H9 (cell line): ENCODE data around the gene OTOGL. TPM values are rescaled to one million over a fixed set of nuclear protein-coding genes. Genes with fewer than 3 reads are reported as not detected.

Source experiments
- DNase-seq: peaks from one replicate; pipeline ENCODE4 v3.0.0-alpha.2; 2017
- H2AFZ ChIP-seq: one replicate; pipeline ENCODE4 v1.6.1; 2013; ENCODE audit warnings: mild to moderate bottlenecking, low read length, control low read depth, moderate library complexity
- H2AK5ac ChIP-seq: 2 replicates; pipeline ENCODE4 v1.6.1; 2013; ENCODE audit warnings: low read length, control low read depth, mixed read lengths; ENCODE audit not compliant: insufficient read length
- H2BK120ac ChIP-seq: one replicate; pipeline ENCODE4 v1.6.1; 2013; ENCODE audit warnings: low read depth, mild to moderate bottlenecking, low read length, control low read depth, inconsistent platforms; ENCODE audit not compliant: poor library complexity, severe bottlenecking
- H2BK12ac ChIP-seq: 2 replicates; pipeline ENCODE4 v1.6.1; 2013; ENCODE audit warnings: low read length, control low read depth, mixed read lengths, low read depth; ENCODE audit not compliant: insufficient read length
- H2BK15ac ChIP-seq: 2 replicates; pipeline ENCODE4 v1.6.1; 2013; ENCODE audit warnings: low read depth, low read length, control low read depth
- H2BK20ac ChIP-seq: one replicate; pipeline ENCODE4 v1.6.1; 2013; ENCODE audit warnings: low read depth, mild to moderate bottlenecking, low read length, control low read depth, inconsistent platforms; ENCODE audit not compliant: poor library complexity, severe bottlenecking
- H2BK5ac ChIP-seq: 2 replicates; pipeline ENCODE4 v1.6.1; 2013; ENCODE audit warnings: low read length, control low read depth, mixed read lengths; ENCODE audit not compliant: insufficient read length
- H3K14ac ChIP-seq: 2 replicates; pipeline ENCODE4 v1.6.1; 2013; ENCODE audit warnings: low read length, control low read depth; ENCODE audit not compliant: insufficient read depth
- H3K18ac ChIP-seq: 2 replicates; pipeline ENCODE4 v1.6.1; 2013; ENCODE audit warnings: low read depth, mild to moderate bottlenecking, mixed read lengths, low read length, control low read depth; ENCODE audit not compliant: insufficient read length
- H3K23ac ChIP-seq: 2 replicates; pipeline ENCODE4 v1.6.1; 2013; ENCODE audit warnings: low read length, control low read depth, mixed read lengths, low read depth; ENCODE audit not compliant: insufficient read length
- H3K23me2 ChIP-seq: 2 replicates; pipeline ENCODE4 v1.6.1; 2013; ENCODE audit warnings: low read depth, mild to moderate bottlenecking, mixed read lengths, low read length, control low read depth; ENCODE audit not compliant: insufficient read length, poor library complexity, severe bottlenecking
- H3K27ac ChIP-seq: 2 replicates; pipeline ENCODE4 v1.5.1; 2013; ENCODE audit warnings: low read length, control low read depth, mixed read lengths, low read depth; ENCODE audit not compliant: insufficient read length
- H3K27me3 ChIP-seq: 2 replicates; pipeline ENCODE4 v1.6.1; 2013; ENCODE audit warnings: low read length, control low read depth, inconsistent platforms; ENCODE audit not compliant: insufficient read depth
- H3K4ac ChIP-seq: 2 replicates; pipeline ENCODE4 v1.6.1; 2013; ENCODE audit warnings: low read depth, mild to moderate bottlenecking, control low read depth, inconsistent platforms, low read length, moderate library complexity
- H3K4me1 ChIP-seq: 2 replicates; pipeline ENCODE4 v1.6.1; 2013; ENCODE audit warnings: low read length, control low read depth, inconsistent platforms; ENCODE audit not compliant: insufficient read depth
- H3K4me2 ChIP-seq: 2 replicates; pipeline ENCODE4 v1.6.1; 2013; ENCODE audit warnings: low read length, control low read depth, mixed read lengths; ENCODE audit not compliant: insufficient read length, insufficient read depth
- H3K56ac ChIP-seq: 2 replicates; pipeline ENCODE4 v1.6.1; 2013; ENCODE audit warnings: low read depth, mild to moderate bottlenecking, mixed read lengths, low read length, control low read depth; ENCODE audit not compliant: insufficient read length
- H3K79me1 ChIP-seq: 2 replicates; pipeline ENCODE4 v1.6.1; 2013; ENCODE audit warnings: low read depth, mild to moderate bottlenecking, moderate library complexity, low read length, control low read depth, inconsistent platforms; ENCODE audit not compliant: insufficient read depth, poor library complexity, severe bottlenecking
- H3K79me2 ChIP-seq: 2 replicates; pipeline ENCODE4 v1.6.1; 2013; ENCODE audit warnings: low read length, control low read depth, inconsistent platforms; ENCODE audit not compliant: insufficient read depth
- H3K9ac ChIP-seq: 2 replicates; pipeline ENCODE4 v1.6.1; 2013; ENCODE audit warnings: low read length, control low read depth, mixed read lengths; ENCODE audit not compliant: insufficient read length; ENCODE audit errors: extremely low read depth
- H3K9me3 ChIP-seq: one replicate; pipeline ENCODE4 v1.6.1; 2013; ENCODE audit warnings: low read depth, low read length, inconsistent platforms; ENCODE audit not compliant: control insufficient read depth
- H3T11ph ChIP-seq: one replicate; pipeline ENCODE4 v1.6.1; 2013; ENCODE audit warnings: mild to moderate bottlenecking, low read length, control low read depth, inconsistent platforms
- H4K20me1 ChIP-seq: one replicate; pipeline ENCODE4 v1.6.1; 2013; ENCODE audit not compliant: control insufficient read depth, insufficient read length, insufficient read depth
- H4K5ac ChIP-seq: 2 replicates; pipeline ENCODE4 v1.6.1; 2013; ENCODE audit warnings: low read depth, mild to moderate bottlenecking, mixed read lengths, low read length, control low read depth; ENCODE audit not compliant: insufficient read length
- H4K8ac ChIP-seq: replicated peaks from 2 replicates; pipeline ENCODE4 v1.6.1; 2013; ENCODE audit warnings: low read length, control low read depth, mixed read lengths, low read depth; ENCODE audit not compliant: insufficient read length
- H4K91ac ChIP-seq: 2 replicates; pipeline ENCODE4 v1.6.1; 2013; ENCODE audit warnings: low read depth, mild to moderate bottlenecking, moderate library complexity, mixed read lengths, low read length, control low read depth; ENCODE audit not compliant: insufficient read length
- H3K27ac Mint-ChIP-seq, 3 experiments: 2 replicates in 2 of 3; 3 replicates in 1 of 3; pipeline ENCODE4 v1.8.0; 2020 to 2021; ENCODE audit warnings: mixed read lengths in 3 of 3, mild to moderate bottlenecking in 1 of 3, moderate library complexity in 1 of 3
- H3K27me3 Mint-ChIP-seq: 2 replicates; pipeline ENCODE4 v1.8.0; 2021; ENCODE audit warnings: low read depth, mild to moderate bottlenecking, moderate library complexity, mixed read lengths
- H3K36me3 Mint-ChIP-seq, 3 experiments: 2 replicates in 2 of 3; 3 replicates in 1 of 3; pipeline ENCODE4 v1.8.0; 2020 to 2021; ENCODE audit warnings: low read depth in 3 of 3, mixed read lengths in 3 of 3; ENCODE audit not compliant: insufficient read depth in 1 of 3
- H3K4me1 Mint-ChIP-seq, 2 experiments: 2 replicates each; pipeline ENCODE4 v1.8.0; 2020; ENCODE audit warnings: mixed read lengths in 2 of 2
- H3K4me3 Mint-ChIP-seq, 2 experiments: 2 replicates in 1 of 2; 3 replicates in 1 of 2; pipeline ENCODE4 v1.8.0; 2020 to 2021; ENCODE audit warnings: mild to moderate bottlenecking in 2 of 2, mixed read lengths in 2 of 2, moderate library complexity in 1 of 2
- H3K9me3 Mint-ChIP-seq, 2 experiments: 2 replicates in 1 of 2; 3 replicates in 1 of 2; pipeline ENCODE4 v1.8.0; 2020; ENCODE audit warnings: mild to moderate bottlenecking in 2 of 2, mixed read lengths in 2 of 2, moderate library complexity in 1 of 2
- CTCF ChIP-seq: fragments of 200-600 bp; sonication (generic); conservative IDR thresholded peaks from 3 replicates; pipeline ENCODE4 v1.8.0; 2021; ENCODE audit warnings: antibody characterized with exemption, mild to moderate bottlenecking
- WGBS: extraction: QIAGEN DNeasy Blood & Tissue Kit; methylation state at CpG from one replicate; pipeline ENCODE4 v1.1.7; 2013; ENCODE audit warnings: missing lambda C conversion rate, low lambda C conversion rate, mixed read lengths; ENCODE audit not compliant: insufficient read length; ENCODE audit errors: extremely low coverage; 5-methylcytosine and 5-hydroxymethylcytosine counted together
- total RNA-seq: library from RNA; stranded (reverse); gene quantifications from 2 replicates; pipeline ENCODE4 v1.2.1, GENCODE V29; 2021

OTOGL gene
- total RNA-seq, 1 experiment from 2014 or later = 0.11 TPM

GRCh38 chr12:80118565-80119324 is 19.4 kb downstream of the OTOGL start:
- Histone ChIP-seq H3K27ac (no peak overlapping the region), H4K20me1 (no peaks in the 10 kb centered on the region), H4K91ac (no peak overlapping the region), H2BK12ac (no peak overlapping the region), H3K14ac (no peak overlapping the region), H3K56ac (no peak overlapping the region), H3K79me1 (no peaks in the 10 kb centered on the region), H3K9me3 (no peaks in the 10 kb centered on the region), H3K79me2 (no peaks in the 10 kb centered on the region), H4K8ac (no peak overlapping the region), H3T11ph (no peak overlapping the region), H2BK20ac (no peak overlapping the region), H3K23me2 (no peaks in the 10 kb centered on the region), H3K4me2 (no peak overlapping the region), H2AK5ac (no peak overlapping the region), H3K27me3 (no peaks in the 10 kb centered on the region), H3K4ac (no peak overlapping the region), H3K4me1 (no peaks in the 10 kb centered on the region), H2BK15ac (no peak overlapping the region), H3K9ac (no peak overlapping the region), H2BK5ac (no peak overlapping the region), H4K5ac (no peak overlapping the region), H3K23ac (no peak overlapping the region), H3K18ac (no peak overlapping the region), H2AFZ (no peak overlapping the region), H2BK120ac (no peak overlapping the region)
- no peak overlapping the region for H3K4me3 Mint-ChIP-seq
- no peak overlapping the region for H3K27ac Mint-ChIP-seq
- no peak for TF ChIP-seq CTCF
- peaks cover 5% of the 10 kb centered on the region in 2 experiments; a peak in 2 of 5 replicates for H3K9me3 Mint-ChIP-seq
- WGBS = no CpG with 5 or more reads among the region's 2 CpGs
- H3K36me3 Mint-ChIP-seq = peaks cover 0 to 9% (median 5%) of the 10 kb centered on the region in 3 experiments; a peak in 4 of 7 replicates
- no peak for DNase-seq
- peaks cover 8% of the 10 kb centered on the region in 2 experiments for H3K4me1 Mint-ChIP-seq
- no peaks in the 10 kb centered on the region; the same call in 1 of the 2 replicates for H3K27me3 Mint-ChIP-seq
